Activated CD8-positive, alpha-beta memory T cell treated with anti-CD3 and anti-CD28 coated beads for 4 hours (primary cell): ENCODE results near the gene SHC1.

Experiments
- DNase-seq, 2 donors: peaks; one replicate each; pipeline ENCODE4 v3.0.0-alpha.2; 2020; ENCODE audit warnings: low read depth in 2 of 2

The SHC1 gene

DNA sequence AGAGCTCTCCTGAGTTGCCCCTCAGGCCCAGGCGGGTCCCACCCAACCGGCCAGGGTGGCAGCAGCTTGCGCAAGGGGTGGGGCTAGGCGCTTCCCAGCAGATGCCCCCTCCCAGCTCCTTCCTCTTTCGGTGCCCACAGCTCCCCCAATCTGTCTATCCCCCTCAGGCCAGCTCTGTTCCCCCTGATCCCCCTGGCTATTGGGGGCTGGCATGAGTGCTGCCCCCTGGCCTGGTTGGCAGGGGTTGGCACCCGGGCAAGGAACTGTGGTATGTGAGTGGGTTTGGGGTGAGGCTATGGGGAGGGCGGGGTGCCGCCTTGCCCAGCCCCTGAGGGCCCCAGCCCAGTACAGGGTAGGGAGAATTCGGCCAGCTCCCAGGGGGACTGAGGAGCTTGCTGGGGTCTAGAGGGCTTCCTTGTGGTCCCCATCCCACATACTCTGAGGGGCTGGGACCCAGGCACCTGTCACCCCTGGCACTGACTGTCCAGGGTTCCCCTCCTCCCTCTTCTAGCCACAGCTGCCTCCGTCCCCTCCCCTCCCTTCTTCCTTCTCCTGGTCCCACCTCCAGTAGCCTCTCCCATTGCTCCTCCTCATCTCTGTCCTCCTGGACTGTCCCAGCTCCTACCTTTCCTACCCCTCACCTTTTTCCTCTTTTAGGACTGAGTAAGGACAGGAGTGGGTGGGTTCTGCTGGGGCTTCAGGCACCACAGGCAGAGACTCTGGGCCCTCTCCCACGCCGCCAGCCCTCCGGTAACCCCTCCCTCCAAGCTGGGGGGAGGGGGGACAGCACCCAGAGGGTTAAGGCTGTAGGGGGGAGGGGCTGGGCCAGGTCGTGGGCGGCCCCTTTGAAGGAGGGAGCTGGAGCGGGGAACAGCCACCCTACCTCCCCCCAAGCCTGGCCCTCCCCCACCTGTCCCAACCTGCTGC is 37.7 kb upstream of the SHC1 start:
- DNase-seq = no peak

DNA sequence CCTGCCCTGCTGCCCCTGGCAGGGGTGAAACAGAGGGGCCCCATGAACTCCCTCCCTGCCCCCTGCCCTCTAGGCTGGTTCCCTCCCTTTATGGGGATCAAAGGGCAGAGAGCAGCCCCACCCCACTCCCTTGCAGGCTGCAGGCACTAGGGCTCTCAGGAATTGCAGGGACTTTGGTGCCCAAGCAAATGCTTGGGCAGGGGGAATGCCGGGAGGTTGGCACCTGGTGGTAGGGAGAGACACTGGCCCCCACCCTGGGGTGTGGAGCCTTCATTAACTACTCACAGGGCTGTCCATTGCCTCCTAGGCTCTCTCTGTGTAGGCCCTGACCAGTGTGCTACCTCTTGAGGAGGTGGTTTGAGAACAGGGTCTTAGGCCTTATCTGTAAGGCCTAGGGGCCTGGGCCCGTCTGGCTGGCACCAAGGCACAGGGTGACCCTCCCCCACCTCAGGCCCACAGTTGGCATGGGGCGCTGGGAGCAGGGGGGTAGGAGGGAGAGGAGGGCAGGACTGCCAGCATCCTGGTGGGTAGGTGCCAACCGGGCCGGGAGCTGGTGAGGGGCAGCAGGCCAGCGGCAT is 36.8 kb upstream of the SHC1 start:
- no peak for DNase-seq

DNA sequence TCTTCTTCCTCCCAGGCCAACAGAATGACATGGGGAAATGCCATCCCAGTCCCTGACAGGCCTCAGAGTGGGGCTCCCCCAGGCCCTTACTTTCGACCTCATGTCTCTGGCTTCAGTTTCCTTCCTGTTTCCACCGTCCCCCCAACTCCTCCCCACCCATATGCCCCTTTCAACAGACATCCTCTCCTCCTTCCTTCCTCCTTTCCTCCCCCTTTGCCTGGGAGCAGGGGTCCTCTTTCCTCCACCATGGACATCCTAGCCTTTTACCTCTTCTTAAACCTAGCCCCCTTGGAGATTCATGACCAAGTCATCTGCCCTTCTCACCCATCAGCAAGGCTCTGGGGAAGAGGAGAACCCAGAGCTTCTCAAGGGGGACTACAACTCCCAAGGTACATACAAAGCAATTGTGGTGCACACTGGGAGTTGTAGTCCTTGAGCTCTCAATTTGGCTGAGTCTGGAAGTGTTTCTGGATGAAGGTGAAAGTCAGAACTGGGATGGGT is 36.1 kb upstream of the SHC1 start:
- DNase-seq = no peak

GRCh38 chr1:155005076-155006011 is 34.8 kb upstream of the SHC1 start:
- DNase-seq = no peak

GRCh38 chr1:155004352-155005075 is 34.0 kb upstream of the SHC1 start:
- DNase-seq = no peak

DNA sequence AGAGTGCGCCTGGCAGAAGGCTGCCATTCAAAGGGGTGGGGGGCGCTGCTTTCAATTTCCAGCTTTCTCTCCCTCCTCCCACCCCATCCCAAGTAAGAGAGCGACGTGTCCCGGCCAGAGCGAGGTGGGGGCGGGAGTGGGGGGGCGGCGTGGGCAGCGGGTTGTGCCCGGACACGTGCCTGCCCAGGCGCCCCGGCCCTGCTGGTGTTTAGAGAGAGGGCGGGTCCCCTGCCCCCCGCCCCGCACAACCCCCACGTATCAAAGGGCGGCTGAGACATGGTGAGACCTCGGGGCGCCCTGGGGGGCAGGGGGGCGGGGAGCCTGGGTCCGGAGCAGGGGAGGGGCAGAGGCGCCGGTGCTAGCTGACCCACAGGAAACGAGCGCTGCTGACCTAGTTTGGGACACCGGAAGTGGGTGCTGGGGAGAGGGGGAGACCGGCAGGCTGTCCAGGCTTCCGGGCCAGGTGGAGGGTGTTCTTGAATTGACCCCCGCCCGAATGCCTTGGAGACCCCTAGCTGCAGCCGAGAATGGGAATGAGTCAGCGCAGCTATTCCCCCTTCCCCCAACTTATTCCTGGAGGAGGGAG is 33.3 kb upstream of the SHC1 start:
- no peak for DNase-seq

DNA sequence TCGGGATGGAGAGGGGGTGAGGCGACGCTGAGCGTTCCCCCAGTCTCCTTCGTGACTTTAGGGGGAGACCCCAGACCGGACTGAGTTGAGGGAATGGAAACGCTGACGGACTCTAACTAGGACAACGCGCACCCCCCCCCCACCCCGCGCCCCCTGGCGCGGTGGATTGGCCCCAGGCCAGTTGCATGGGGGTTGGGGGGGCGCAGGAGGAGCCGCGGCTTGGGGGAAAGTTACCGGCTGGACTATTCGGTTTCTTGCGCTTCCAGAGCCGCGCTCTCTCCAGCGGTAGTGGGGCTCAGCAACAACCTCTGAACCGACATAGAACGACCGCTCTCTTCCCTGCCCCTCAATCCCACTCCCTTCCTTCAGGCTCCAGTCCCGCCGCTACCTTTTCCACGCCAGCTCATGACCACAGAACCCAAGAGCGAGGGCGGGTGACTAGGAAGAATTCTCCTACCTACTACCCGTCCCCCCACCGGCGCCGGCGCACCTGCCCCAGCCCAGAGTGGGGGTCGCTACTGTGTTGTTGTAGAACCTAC is 32.7 kb upstream of the SHC1 start:
- no peak for DNase-seq

DNA sequence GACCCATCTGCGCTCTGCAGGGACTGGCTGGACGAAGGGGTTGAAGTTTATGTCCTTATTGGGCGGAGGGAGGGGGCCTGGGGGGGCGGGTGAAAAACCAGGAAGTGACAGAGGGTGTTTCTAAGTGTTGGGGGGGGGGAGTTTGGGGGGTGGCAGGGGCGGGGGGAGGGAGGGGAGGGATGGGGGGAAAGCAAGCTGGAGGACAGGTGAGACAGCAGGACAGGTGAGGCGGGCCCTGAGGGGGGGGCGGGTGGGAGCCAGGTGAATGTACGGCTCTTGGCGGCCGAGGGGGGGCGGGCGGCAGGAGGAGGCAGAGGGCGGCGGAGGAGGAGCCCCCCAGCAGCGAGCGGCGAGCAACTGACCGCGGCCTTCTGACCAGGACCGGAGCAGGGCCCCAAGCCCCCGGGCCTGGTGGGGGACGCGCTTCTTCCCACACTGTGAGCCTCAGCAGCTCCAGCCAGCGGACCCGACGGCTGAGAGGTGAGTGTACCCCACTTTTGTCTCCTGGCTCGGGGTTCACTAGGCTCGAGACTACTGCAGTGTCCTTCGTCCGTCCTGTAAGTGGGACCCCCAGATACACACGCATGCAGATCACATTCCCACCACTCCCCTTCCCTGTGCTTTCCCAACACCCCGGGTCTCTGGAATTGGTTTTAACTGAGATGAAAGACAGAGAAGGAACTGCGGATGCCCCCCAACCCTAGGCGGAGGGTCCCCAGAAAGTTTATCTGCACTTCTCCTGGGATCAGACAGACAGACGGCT is 32.1 kb upstream of the SHC1 start, which contains the start of gene ZBTB7B:
Gene ZBTB7B (plus strand): TSS at position 339 of the 763 bp plus-strand sequence. CDS start 11,859 bp downstream, outside the sequence.
- no peak for DNase-seq

GRCh38 chr1:155001675-155002463 is 31.3 kb upstream of the SHC1 start:
- DNase-seq = peak; percentile 96

- DNase-seq = no peak
These were observed 30.8 kb upstream of the SHC1 start for GRCh38 chr1:155001425-155001674.

DNA sequence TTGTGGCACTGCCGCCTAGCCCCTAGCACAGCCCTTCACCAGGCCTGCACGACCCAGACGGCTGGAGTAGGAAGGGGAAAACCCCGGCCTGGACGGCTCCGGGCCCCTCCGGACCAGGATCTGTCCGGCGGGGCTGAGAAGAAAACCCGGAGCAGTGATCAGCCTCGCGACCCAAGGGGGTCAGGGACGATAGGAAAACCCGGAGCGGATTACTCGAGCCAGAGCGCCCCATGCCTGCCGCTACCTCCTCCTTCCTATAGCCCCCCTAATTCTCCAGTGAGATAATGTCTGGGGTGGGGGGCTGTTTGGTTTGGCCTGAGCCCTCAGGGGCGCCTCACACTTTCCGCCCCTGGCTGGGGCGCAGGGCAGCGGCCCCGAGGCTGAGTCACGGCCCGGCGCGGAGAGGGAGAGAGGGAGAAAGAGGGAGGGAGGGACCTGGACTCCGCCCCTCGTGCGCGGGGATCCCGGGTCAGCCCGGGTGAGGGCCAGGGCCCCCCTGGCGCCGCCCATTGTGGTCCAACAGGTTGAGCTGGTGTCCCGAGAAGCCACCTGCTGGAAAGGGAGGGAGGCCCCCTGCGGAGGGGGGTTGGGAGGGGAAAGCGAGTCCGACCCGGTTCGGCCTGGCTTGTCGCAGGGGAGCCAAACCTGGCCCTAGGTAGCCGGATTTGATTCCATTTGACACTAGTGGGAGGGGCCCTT is 30.3 kb upstream of the SHC1 start:
- DNase-seq = peak; percentile 56 to 62

DNA sequence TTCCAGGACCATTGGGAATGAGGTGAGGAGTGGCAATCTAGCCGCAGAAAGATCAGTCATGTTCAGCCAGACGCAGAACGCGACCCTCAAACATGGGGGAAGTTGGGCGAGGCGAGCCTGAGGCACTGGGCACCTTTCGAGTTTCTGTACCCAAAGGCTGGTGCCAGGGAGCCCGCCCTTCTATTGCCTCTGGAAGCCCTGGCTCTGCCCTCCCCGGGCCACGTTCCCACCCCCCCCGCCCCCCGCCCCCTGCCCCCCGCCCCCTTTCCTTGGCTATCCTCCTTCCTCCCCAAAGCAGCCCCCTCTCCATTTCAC is 29.8 kb upstream of the SHC1 start:
- no peak for DNase-seq

- no peak for DNase-seq
These were observed 29.2 kb upstream of the SHC1 start for GRCh38 chr1:154999571-155000410.

DNA sequence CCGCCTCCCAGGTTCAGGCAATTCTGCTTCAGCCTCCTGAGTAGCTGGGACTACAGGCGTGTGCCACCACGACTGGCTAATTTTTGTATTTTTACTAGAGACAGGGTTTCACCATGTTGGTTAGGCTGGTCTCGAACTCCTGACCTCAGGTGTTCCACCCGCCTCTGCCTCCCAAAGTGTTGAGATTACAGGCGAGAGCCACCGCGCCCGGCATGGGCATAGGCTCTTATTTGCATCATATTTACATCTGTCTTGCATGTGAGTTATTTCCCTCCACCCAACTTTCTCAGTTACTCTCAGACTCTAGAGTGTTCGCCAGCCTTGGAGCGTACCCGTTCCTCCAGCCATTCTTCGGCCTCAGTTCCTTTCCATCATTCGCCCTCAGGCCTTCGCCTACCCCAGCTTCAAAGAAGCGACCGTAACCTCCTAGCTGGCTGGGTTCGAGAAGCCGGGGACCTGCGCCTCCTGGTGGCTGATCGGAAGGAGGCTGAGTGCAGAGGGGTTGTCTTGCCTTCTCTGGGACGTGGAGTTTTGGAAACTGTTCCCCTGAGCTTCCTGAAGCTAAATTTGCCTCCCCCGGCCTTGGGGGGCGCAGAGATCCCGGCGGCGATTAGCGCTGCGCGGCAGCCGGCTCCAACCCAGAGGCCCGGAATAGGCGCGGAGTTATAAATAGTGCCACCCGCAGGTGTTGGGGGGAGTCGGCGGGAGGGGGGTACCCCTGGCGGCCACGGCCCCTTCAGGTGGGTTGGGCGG is 28.4 kb upstream of the SHC1 start:
- DNase-seq = peak in 1 of 2 donors; percentile 47

DNA sequence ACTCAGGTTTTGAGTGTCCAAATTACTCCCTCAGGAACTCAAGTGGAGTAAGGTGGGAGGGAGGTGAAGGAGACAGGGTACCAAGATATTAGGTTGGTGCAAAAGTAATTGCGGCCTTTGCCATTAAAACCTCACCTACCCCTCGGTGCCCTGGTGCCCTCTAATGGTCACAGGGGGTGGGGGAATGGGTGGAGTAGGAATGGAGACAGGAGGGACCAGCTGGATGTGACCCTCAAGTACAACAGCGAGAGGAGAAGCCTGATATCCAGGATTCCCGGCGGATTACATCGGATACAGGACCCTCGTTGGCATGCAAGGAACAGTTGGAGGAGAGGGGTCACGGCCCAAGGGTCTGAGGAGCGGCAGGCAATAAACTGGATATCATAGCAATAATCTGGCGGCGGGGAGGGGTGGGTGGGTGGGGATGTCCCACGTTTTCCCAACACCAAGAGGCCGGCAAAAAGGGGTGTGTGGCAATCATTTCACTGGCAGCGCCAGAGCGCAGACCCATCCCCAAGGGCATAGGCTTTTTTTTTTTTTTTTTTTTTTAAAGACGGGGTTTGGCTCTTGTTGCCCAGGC is 27.7 kb upstream of the SHC1 start:
- no peak for DNase-seq

DNA sequence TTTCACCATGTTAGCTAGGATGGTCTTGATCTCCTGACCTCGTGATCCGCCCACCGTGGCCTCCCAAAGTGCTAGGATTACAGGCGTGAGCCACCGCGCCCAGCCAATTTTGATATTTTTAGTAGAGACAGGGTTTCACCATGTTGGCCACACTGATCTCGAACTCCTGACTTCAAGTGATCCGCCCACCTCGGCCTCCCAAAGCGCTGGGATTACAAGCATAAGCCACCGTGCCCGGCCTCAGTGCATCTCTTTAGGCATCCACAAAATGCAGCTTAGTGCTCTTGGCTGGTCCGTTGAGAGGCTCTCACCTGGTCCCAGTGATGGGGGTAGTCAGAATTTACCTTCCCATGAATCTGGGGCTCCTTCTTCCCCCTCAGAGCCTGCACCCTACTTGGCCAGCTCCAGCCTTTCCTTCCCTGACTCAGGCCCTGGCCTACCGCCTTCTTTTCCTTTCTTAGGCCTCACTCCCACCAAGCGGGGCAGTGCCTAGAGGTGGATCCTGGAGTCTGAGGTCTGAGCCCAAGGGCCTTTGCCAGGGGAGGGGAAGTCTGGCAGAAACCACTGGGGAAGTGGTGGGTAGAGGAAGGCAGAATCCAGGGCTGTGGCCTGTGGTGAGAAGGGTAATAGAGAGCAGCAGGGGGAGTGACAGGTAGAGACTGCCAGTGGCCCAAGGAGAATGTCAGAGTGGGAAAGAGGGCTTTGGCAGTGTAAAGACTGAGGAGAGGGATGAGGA is 26.6 kb upstream of the SHC1 start:
- DNase-seq = no peak
